ENCODE data around the gene SORCS2. TPM values are rescaled to one million over a fixed set of nuclear protein-coding genes. Genes with fewer than 3 reads are reported as not detected.

Gene SORCS2
- total and polyA plus RNA-seq, 12 donors: 0.67 to 15.5 (median 1.3) TPM

DNA sequence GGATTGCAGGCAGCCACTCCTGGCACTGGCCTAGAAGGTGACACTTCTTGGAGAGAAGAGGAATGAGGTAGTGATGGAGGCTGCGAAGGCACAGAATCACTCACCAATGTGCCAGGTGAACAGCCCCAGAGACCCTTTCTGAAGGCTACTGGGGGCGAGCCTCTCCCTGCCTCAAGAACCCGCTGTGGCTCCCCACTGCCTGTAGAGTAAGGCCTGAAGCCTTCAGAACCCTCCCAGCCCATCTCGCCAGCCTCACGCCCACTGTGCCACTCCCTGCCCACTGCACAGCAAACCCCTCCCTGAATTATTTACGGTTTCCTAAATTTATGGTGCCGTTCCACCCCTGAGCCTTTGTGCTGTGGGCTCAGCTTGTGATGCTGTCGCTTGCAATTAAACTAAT, 24.2 kb upstream of the SORCS2 start:
- 92 to 98% (median 95%) methylated on average over 8 of the region's 8 CpGs for WGBS, 4 donors
- no peaks in the 10 kb centered on the region for H3K36me3 ChIP-seq (replicated peaks in 1 of 2)
- H3K4me3 ChIP-seq: no peak overlapping the region
- no peak for DNase-seq
- no peak overlapping the region for H3K27ac ChIP-seq
- no peaks in the 10 kb centered on the region for H3K4me1 ChIP-seq (replicated peaks in 1 of 2)
- intact Hi-C loops (cut with DNase I): no loop called here
- no peaks in the 10 kb centered on the region for H3K9me3 ChIP-seq (replicated peaks in 1 of 3)
- TF ChIP-seq, protein P1, sequence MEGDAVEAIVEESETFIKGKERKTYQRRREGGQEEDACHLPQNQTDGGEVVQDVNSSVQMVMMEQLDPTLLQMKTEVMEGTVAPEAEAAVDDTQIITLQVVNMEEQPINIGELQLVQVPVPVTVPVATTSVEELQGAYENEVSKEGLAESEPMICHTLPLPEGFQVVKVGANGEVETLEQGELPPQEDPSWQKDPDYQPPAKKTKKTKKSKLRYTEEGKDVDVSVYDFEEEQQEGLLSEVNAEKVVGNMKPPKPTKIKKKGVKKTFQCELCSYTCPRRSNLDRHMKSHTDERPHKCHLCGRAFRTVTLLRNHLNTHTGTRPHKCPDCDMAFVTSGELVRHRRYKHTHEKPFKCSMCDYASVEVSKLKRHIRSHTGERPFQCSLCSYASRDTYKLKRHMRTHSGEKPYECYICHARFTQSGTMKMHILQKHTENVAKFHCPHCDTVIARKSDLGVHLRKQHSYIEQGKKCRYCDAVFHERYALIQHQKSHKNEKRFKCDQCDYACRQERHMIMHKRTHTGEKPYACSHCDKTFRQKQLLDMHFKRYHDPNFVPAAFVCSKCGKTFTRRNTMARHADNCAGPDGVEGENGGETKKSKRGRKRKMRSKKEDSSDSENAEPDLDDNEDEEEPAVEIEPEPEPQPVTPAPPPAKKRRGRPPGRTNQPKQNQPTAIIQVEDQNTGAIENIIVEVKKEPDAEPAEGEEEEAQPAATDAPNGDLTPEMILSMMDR (IDR thresholded peaks at IDR 0.05): no peak
- no peak for TF ChIP-seq POLR2A (IDR thresholded peaks at IDR 0.05)
- no peaks in the 10 kb centered on the region for H3K27me3 ChIP-seq

DNA sequence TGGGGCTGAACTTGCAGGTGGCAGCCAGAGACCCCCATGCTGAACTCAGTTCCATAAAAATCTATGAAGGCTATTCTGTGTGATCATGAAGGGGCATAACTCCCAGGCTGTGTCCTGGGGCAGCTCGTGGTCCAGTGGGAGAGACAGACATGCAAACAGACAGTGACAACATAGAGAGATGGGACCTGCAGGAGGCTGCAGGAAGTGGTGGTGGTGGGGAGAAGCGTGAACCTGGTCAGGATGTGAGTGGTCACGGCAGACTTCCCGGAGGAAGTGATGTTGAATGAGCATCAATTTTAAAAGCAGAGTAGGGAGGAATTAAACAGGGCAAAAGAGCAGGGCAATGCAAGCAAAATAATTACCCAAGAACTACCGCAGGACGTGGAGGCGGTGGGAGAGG, 23.2 kb upstream of the SORCS2 start:
- Histone ChIP-seq H3K36me3 (replicated peaks in 1 of 2) (no peaks in the 10 kb centered on the region), H3K27ac (no peak overlapping the region), H3K4me3 (no peak overlapping the region), H3K4me1 (replicated peaks in 1 of 2) (no peaks in the 10 kb centered on the region), H3K9me3 (replicated peaks in 1 of 3) (no peaks in the 10 kb centered on the region), H3K27me3 (no peaks in the 10 kb centered on the region)
- intact Hi-C loops (cut with DNase I): no loop called here
- no peak for DNase-seq
- WGBS, 4 donors: 77 to 87% (median 83%) methylated on average over 7 of the region's 7 CpGs
- TF ChIP-seq POLR2A (IDR thresholded peaks at IDR 0.05): no peak
- TF ChIP-seq, protein P1 (IDR thresholded peaks at IDR 0.05): no peak

DNA sequence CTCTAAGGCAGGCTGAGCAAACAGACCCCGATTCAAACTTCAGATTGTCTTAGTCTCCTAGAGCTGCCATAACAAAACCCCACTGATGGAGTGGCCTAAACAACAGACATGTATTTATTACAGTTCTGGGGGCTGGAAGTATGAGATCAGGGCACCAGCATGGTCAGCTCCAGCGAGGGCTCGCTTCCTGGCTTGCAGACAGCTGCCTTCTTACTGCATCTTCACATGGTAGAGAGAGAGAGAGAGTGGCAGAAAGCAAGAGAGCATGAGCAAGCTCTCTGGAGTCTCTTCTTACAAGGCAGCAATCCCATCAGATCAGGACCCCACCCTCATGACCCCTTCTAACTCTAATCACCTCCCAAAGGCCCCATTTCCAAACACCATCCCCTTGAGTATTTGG, 22.3 kb upstream of the SORCS2 start:
- H3K4me1 ChIP-seq (replicated peaks in 1 of 2): no peaks in the 10 kb centered on the region
- H3K27me3 ChIP-seq: no peaks in the 10 kb centered on the region
- WGBS, 4 donors: 73 to 93% (median 88%) methylated on average over 3 of the region's 3 CpGs
- H3K4me3 ChIP-seq: no peak overlapping the region
- intact Hi-C loops (cut with DNase I): no loop called here
- no peaks in the 10 kb centered on the region for H3K9me3 ChIP-seq (replicated peaks in 1 of 3)
- TF ChIP-seq, protein P1 (IDR thresholded peaks at IDR 0.05): no peak
- TF ChIP-seq POLR2A (IDR thresholded peaks at IDR 0.05): no peak
- H3K27ac ChIP-seq: no peak overlapping the region
- no peaks in the 10 kb centered on the region for H3K36me3 ChIP-seq (replicated peaks in 1 of 2)
- no peak for DNase-seq

DNA sequence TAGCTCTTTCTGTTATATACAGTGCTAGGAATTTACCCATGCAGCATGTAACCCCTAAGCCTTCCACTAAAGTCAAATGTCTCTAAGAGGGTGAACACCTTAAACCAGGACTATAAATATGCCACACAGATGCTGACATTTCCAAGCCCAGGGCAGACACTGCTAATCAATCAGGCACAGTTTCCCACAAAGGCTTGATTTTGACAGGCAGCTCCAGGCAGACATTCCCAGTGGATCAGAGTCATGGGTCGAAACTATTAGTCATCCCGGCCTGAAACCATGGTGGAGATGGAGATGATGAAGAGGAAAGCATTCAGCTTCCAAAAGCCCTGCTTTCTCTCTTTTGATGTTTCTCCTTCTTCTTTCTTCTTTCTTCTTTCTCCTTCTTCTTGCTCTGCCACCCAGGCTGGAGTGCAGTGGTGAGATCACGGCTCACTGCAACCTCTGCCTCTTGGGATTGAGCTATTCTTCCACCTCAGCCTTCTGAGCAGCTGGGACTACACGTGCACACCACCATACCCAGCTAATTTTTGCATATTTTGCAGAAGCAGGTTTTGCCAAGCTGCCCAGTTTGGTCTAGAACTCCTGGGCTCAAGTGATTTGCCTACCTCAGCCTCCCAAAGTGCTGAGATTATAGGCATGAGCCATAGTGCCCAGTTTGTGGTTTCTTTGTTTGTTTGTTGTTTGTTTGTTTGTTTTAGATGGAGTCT, 21.0 kb upstream of the SORCS2 start:
- H3K9me3 ChIP-seq (replicated peaks in 1 of 3): no peaks in the 10 kb centered on the region
- no peaks in the 10 kb centered on the region for H3K27me3 ChIP-seq
- 76 to 91% (median 77%) methylated on average over 4 of the region's 4 CpGs for WGBS, 4 donors
- H3K36me3 ChIP-seq (replicated peaks in 1 of 2): no peaks in the 10 kb centered on the region
- no peak for TF ChIP-seq POLR2A (IDR thresholded peaks at IDR 0.05)
- TF ChIP-seq, protein P1 (IDR thresholded peaks at IDR 0.05): no peak
- no peak overlapping the region for H3K27ac ChIP-seq
- intact Hi-C loops (cut with DNase I): no loop called here
- no peak for DNase-seq
- no peaks in the 10 kb centered on the region for H3K4me1 ChIP-seq (replicated peaks in 1 of 2)
- H3K4me3 ChIP-seq: no peak overlapping the region
